HCT116 (cell line): Measurements from ENCODE around the gene MADD. TPM values are rescaled to one million over a fixed set of nuclear protein-coding genes. Genes with fewer than 3 reads are reported as not detected.

Source experiments
- ATAC-seq: fragments of 200-7000 bp; cut with Tn5 transposase; 2 replicates; pipeline ENCODE4 v1.9.1; 2020; ENCODE audit warnings: mild to moderate bottlenecking, moderate library complexity
- BruUV-seq: library from RNA; stranded (reverse); fragments of 400-500 nt; replicated peaks from 2 replicates; lab custom pipeline; 2021; lab: Mats Ljungman, UMichigan
- CTCF ChIA-PET: fragments of 300-600 bp; sonication (Branson Sonifier 250); formaldehyde crosslinking; loops from one replicate; lab custom pipeline; 2021; ENCODE audit warnings: antibody characterized with exemption; lab: Charles Lee
- POLR2A ChIA-PET: fragments of 300-600, 350-600 bp; sonication (Branson Sonifier 250); formaldehyde crosslinking; loops from one replicate; lab custom pipeline; 2021; ENCODE audit warnings: antibody characterized with exemption; lab: Charles Lee
- RAD21 ChIA-PET, 2 experiments: fragments of 300-600 bp; sonication (Branson Sonifier 250); formaldehyde crosslinking; loops; one replicate each; lab custom pipeline; 2023; ENCODE audit warnings: low total read pairs in 2 of 2; ENCODE audit not compliant: uncharacterized antibody in 2 of 2, unreplicated experiment in 2 of 2, low non-redundant PET in 1 of 2; lab: Charles Lee
- DNase-seq: peaks from one replicate; pipeline ENCODE4 v3.0.0-alpha.2; 2010; ENCODE audit warnings: low read depth, low spot score
- H2AFZ ChIP-seq: fragments of 200-600 bp; shearing (Covaris generic), sonication (generic); 2 replicates; pipeline ENCODE4 v1.6.1; 2017; ENCODE audit warnings: low read depth, mixed run types, mixed read lengths, antibody characterized with exemption, low read length; ENCODE audit not compliant: poor library complexity, severe bottlenecking
- H3K27ac ChIP-seq: 2 replicates; pipeline ENCODE4 v1.5.1; 2012; ENCODE audit warnings: low read depth, low read length
- H3K27me3 ChIP-seq: fragments of 200-600 bp; sonication (generic); 2 replicates; pipeline ENCODE4 v1.6.1; 2016; ENCODE audit warnings: mixed run types, low read length, mixed read lengths; ENCODE audit not compliant: insufficient read depth
- H3K36me3 ChIP-seq, 2 experiments: fragments of 200-500 bp in 1 of 2; fragments of 200-600 bp in 1 of 2; sonication (Bioruptor generic) in 1 of 2; sonication (generic) in 1 of 2; 2 replicates each; pipeline versions ENCODE4 v1.5.1 to v1.6.1; 2014 to 2016; ENCODE audit warnings: low read length in 2 of 2, inconsistent platforms in 1 of 2, mixed read lengths in 1 of 2, mixed run types in 1 of 2; ENCODE audit not compliant: insufficient read depth in 2 of 2, control insufficient read depth in 1 of 2
- H3K4me1 ChIP-seq, 2 experiments: fragments of 200-600 bp in 1 of 2; sonication (generic) in 1 of 2; 2 replicates each; pipeline versions ENCODE4 v1.5.1 to v1.6.1; 2012 to 2017; ENCODE audit warnings: low read length in 2 of 2, inconsistent platforms in 1 of 2, mild to moderate bottlenecking in 1 of 2, mixed read lengths in 1 of 2, mixed run types in 1 of 2, moderate library complexity in 1 of 2; ENCODE audit not compliant: insufficient read depth in 2 of 2, control insufficient read depth in 1 of 2
- H3K4me2 ChIP-seq: fragments of 200-600 bp; sonication (generic); 2 replicates; pipeline ENCODE4 v1.6.1; 2017; ENCODE audit warnings: mixed run types, low read length, mixed read lengths
- H3K4me3 ChIP-seq, 2 experiments: fragments of 200-600 bp in 1 of 2; sonication (generic) in 1 of 2; replicated peaks in 1 of 2; 2 replicates each; pipeline ENCODE4 v1.5.1; 2011 to 2016; ENCODE audit warnings: low read length in 2 of 2, control low read depth in 1 of 2, low read depth in 1 of 2, mild to moderate bottlenecking in 1 of 2, mixed read lengths in 1 of 2, mixed run types in 1 of 2
- H3K79me2 ChIP-seq: fragments of 200-600 bp; sonication (generic); 2 replicates; pipeline ENCODE4 v1.6.1; 2017; ENCODE audit warnings: mild to moderate bottlenecking, mixed run types, low read length, moderate library complexity, mixed read lengths; ENCODE audit not compliant: insufficient read depth
- H3K9ac ChIP-seq: fragments of 200-600 bp; sonication (generic); 2 replicates; pipeline ENCODE4 v1.6.1; 2016; ENCODE audit warnings: low read length, mixed read lengths
- H3K9me2 ChIP-seq: fragments of 200-600 bp; sonication (generic), shearing (Covaris generic); 2 replicates; pipeline ENCODE4 v1.6.1; 2017; ENCODE audit warnings: mixed run types, mild to moderate bottlenecking, moderate library complexity; ENCODE audit not compliant: insufficient read depth
- H3K9me3 ChIP-seq, 2 experiments: fragments of 200-500 bp in 1 of 2; fragments of 200-600 bp in 1 of 2; sonication (Bioruptor generic) in 1 of 2; sonication (generic) in 1 of 2; 2 replicates each; pipeline ENCODE4 v1.6.1; 2014 to 2017; ENCODE audit warnings: low read length in 2 of 2, mixed read lengths in 2 of 2, inconsistent platforms in 1 of 2, low read depth in 1 of 2, mild to moderate bottlenecking in 1 of 2, mixed run types in 1 of 2, moderate library complexity in 1 of 2; ENCODE audit not compliant: control insufficient read depth in 1 of 2, insufficient read depth in 1 of 2
- H4K20me1 ChIP-seq: fragments of 200-600 bp; sonication (generic), shearing (Covaris generic); 2 replicates; pipeline ENCODE4 v1.6.1; 2017; ENCODE audit warnings: mixed run types, mild to moderate bottlenecking, moderate library complexity; ENCODE audit not compliant: insufficient read depth
- ATF3 ChIP-seq: IDR thresholded peaks from 2 replicates; pipeline ENCODE4 v1.6.1; 2012
- ELF1 ChIP-seq: IDR thresholded peaks from 2 replicates; pipeline ENCODE4 v1.6.1; 2012; ENCODE audit warnings: low read depth, borderline replicate concordance
- EZH2 ChIP-seq: fragments of 200-600 bp; sonication (generic); IDR thresholded peaks from 2 replicates; pipeline ENCODE4 v1.6.1; 2017; ENCODE audit warnings: antibody characterized with exemption, mixed run types
- EZH2phosphoT487 ChIP-seq: fragments of 200-600 bp; IDR thresholded peaks from 2 replicates; pipeline ENCODE4 v1.6.1; 2018; ENCODE audit warnings: antibody characterized with exemption, borderline replicate concordance
- JUND ChIP-seq: IDR thresholded peaks from 2 replicates; pipeline ENCODE4 v1.6.1; 2012
- POLR2A ChIP-seq: IDR thresholded peaks from 2 replicates; pipeline ENCODE4 v1.7.0; 2011; ENCODE audit warnings: borderline replicate concordance; ENCODE audit not compliant: insufficient read depth, insufficient read length; ENCODE audit errors: extremely low read depth
- RAD21 ChIP-seq: IDR thresholded peaks from 2 replicates; pipeline ENCODE4 v1.6.1; 2012; ENCODE audit warnings: low read depth, mild to moderate bottlenecking
- REST ChIP-seq: IDR thresholded peaks from 2 replicates; pipeline ENCODE4 v1.6.1; 2012; ENCODE audit warnings: low read depth
- SP1 ChIP-seq: IDR thresholded peaks from 2 replicates; pipeline ENCODE4 v1.6.1; 2012; ENCODE audit warnings: low read depth
- SRF ChIP-seq: IDR thresholded peaks from 2 replicates; pipeline ENCODE4 v1.6.1; 2012; ENCODE audit warnings: low read depth
- TCF7L2 ChIP-seq: IDR thresholded peaks from 2 replicates; pipeline ENCODE4 v1.7.0; 2011; ENCODE audit warnings: borderline replicate concordance, inconsistent platforms; ENCODE audit not compliant: insufficient read depth, insufficient read length; ENCODE audit errors: extremely low read depth
- ZBTB33 ChIP-seq: IDR thresholded peaks from 2 replicates; pipeline ENCODE4 v1.6.1; 2011; ENCODE audit warnings: mild to moderate bottlenecking, low read length, moderate library complexity; ENCODE audit not compliant: insufficient replicate concordance; ENCODE audit errors: extremely low read depth
- intact Hi-C: fragments of 100-400 bp; cut with micrococcal nuclease; formaldehyde crosslinking; loops from 2 replicates; pipeline ENCODE4 v1.10.0; 2022
- total RNA-seq: library from RNA; stranded (reverse); gene quantifications from one replicate; pipeline ENCODE4 v1.2.1, GENCODE V29; 2021; ENCODE audit not compliant: unreplicated experiment
- TF ChIP-seq, protein P1 (sequence below): IDR thresholded peaks from 2 replicates; pipeline ENCODE4 v1.6.1; 2012

The MADD gene
- total RNA-seq, 1 experiment from 2014 or later = 37.1 TPM

- ATAC-seq (no peak), DNase-seq (no peak)
- ChIA-PET CTCF (no interaction called here), POLR2A (no interaction called here), RAD21 (interaction anchor here in 1 of 2 experiments (0.7 kb wide), 1 partner anchor 11 kb away, joined by 3 read pairs; the partner anchor contains the start of gene DDB2)
- intact Hi-C loops = no loop called here
- no peak overlapping the region for H3K4me3 ChIP-seq
- H3K4me1 ChIP-seq = peaks cover 0 to under 1% of the 10 kb centered on the region in 2 experiments; a peak in 2 of 4 replicates
- no peak overlapping the region for H3K27ac ChIP-seq
- peaks cover 12 to 16% of the 10 kb centered on the region in 2 experiments; a peak in 2 of 4 replicates for H3K36me3 ChIP-seq
- TF ChIP-seq ATF3 (no peak), RAD21 (no peak), REST (no peak), ELF1 (no peak), TCF7L2 (no peak), POLR2A (no peak), SRF (no peak), JUND (no peak), SP1 (no peak), EZH2 (no peak), ZBTB33 (no peak), EZH2phosphoT487 (no peak)
- TF ChIP-seq, protein P1, sequence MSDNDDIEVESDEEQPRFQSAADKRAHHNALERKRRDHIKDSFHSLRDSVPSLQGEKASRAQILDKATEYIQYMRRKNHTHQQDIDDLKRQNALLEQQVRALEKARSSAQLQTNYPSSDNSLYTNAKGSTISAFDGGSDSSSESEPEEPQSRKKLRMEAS = no peak
- no peaks in the 10 kb centered on the region for H4K20me1 ChIP-seq
- no peak overlapping the region for H3K4me2 ChIP-seq
- no peaks in the 10 kb centered on the region for H3K9me3 ChIP-seq
- H3K9me2 ChIP-seq = no peaks in the 10 kb centered on the region
- H3K9ac ChIP-seq = no peak overlapping the region
- peaks cover 4% of the 10 kb centered on the region; the same call in 1 of the 2 replicates for H3K79me2 ChIP-seq
- no peak overlapping the region for H2AFZ ChIP-seq
- H3K27me3 ChIP-seq = no peaks in the 10 kb centered on the region
- no TSS peak for BruUV-seq
Observed at GRCh38 chr11:47225552-47226400, 44.2 kb upstream of the MADD start.
